Vagina (tissue), 2 donors: ENCODE data around the gene PCDHGA9.

Source experiments
- CTCF ChIP-seq, 3 experiments: fragments of 450-650 bp in 2 of 3; fragments of 200-600 bp in 1 of 3; sonication (generic) in 1 of 3; IDR thresholded peaks; one replicate each; pipeline ENCODE4 v1.5.1; 2017 to 2019; ENCODE audit warnings: antibody characterized with exemption in 3 of 3, mild to moderate bottlenecking in 2 of 3, moderate library complexity in 2 of 3
- POLR2AphosphoS5 ChIP-seq, 2 donors: sonication (generic); formaldehyde crosslinking; IDR thresholded peaks; one replicate each; pipeline ENCODE4 v1.9.0; 2017; ENCODE audit warnings: antibody characterized with exemption in 2 of 2, mild to moderate bottlenecking in 2 of 2, low read depth in 1 of 2; ENCODE audit not compliant: insufficient read depth in 1 of 2

- TF ChIP-seq CTCF (IDR thresholded peaks at IDR 0.05) (no peak), POLR2AphosphoS5 (IDR thresholded peaks at IDR 0.05; ENCODE audit: insufficient read depth in 1 of 2, low read depth in 1 of 2) (no peak)
These were observed 34.6 kb downstream of the PCDHGA9 start for GRCh38 chr5:141437221-141437620.
